Measurements from ENCODE around the gene SPRYD4.

The SPRYD4 gene

DNA sequence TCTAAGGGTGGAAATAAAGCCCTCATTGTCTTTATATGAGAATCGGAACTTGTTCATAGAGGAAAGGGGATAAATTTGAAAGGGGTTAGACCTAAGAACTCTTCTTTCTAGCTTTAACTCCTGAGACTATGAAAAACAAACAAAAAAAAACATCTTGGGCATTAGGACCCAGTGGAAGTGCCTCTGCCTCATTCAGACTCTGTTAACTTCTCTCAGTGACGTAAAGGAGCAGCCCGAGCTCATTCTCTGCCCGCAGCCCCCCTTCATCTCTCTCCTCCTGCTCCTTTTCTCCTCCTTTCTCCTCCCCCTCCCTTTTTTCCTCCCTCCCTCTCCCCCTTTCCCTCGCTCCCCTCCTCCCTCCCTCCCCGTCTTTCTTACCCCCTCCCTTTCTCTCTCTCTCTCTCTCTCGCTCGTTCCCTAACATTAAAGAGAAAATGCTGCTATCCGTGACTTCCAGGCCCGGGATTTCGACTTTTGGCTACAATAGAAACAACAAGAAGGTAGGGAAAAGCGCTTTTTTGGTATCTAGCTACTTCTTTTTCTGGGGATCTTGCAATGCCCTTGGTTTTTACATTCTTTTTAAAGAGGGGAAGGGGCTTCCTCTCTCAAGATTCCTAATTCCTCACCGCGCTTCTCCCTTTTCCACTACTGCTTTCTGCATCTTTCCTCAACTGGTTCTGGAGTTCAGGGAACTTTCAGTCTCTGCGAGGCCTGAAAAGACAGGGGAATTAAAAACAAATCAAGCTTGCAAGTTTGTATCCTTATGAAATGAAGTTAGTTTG, 53.4 kb downstream of the SPRYD4 start, which contains the start of gene RBMS2:
Gene RBMS2 (plus strand): TSS at position 231 of the 782 bp plus-strand sequence. CDS start 204 bp downstream, at position 435.
- DNase-seq = peak; percentile 16 to 48

- no peak for DNase-seq
Observed at GRCh38 chr12:56522411-56523193, 54.2 kb downstream of the SPRYD4 start.

DNA sequence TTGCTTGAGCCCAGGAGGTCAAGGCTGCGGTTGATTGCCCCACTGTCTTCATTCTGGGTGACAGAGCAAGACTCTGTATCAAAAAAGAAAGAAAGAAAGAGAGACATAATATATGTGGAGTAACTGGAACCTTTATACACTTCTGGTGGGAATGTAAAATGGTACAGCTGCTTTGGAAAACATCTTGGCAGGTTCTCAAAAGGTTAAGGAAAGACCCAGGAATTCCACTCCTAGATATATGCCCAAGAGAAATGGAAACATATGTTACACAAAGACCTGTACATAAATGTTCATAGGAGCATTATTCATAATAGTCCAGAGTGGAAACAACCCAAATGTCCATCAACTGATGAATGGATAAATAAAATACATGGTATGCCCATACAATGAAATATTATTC, 60.5 kb downstream of the SPRYD4 start:
- DNase-seq = no peak
